PC-3 (cell line): ENCODE measurements around the gene METTL24. TPM values are rescaled to one million over a fixed set of nuclear protein-coding genes. Genes with fewer than 3 reads are reported as not detected.

Experiments used
- ATAC-seq: fragments of 200-7000 bp; cut with Tn5 transposase; 2 replicates; pipeline ENCODE4 v1.9.1; 2020; ENCODE audit warnings: mild to moderate bottlenecking, moderate library complexity
- BruUV-seq: library from RNA; stranded (reverse); fragments of 400-500 nt; replicated peaks from 2 replicates; lab custom pipeline; 2021; lab: Mats Ljungman, UMichigan
- CTCF ChIA-PET: fragments of 300-600 bp; sonication (Branson Sonifier 250); formaldehyde crosslinking; loops from one replicate; lab custom pipeline; 2022; ENCODE audit warnings: antibody characterized with exemption; lab: Charles Lee
- POLR2A ChIA-PET: fragments of 300-600 bp; sonication (Branson Sonifier 250); formaldehyde crosslinking; loops from one replicate; lab custom pipeline; 2022; ENCODE audit warnings: antibody characterized with exemption; ENCODE audit not compliant: unreplicated experiment; lab: Charles Lee
- DNase-seq: peaks from one replicate; pipeline ENCODE4 v3.0.0-alpha.2; 2015
- H2AFZ ChIP-seq: fragments of 300-600 bp; sonication (generic); 2 replicates; pipeline ENCODE4 v1.6.0; 2016; ENCODE audit warnings: antibody characterized with exemption, low read length
- H3F3A ChIP-seq: fragments of 300-600 bp; sonication (generic); one replicate; pipeline ENCODE4 v1.6.0; 2017; ENCODE audit warnings: antibody characterized with exemption, low read length, control low read depth, mild to moderate bottlenecking; ENCODE audit not compliant: unreplicated experiment
- H3K27ac ChIP-seq: fragments of 300-600 bp; sonication (generic); 2 replicates; pipeline ENCODE4 v1.5.1; 2016; ENCODE audit warnings: mild to moderate bottlenecking, low read length
- H3K27me3 ChIP-seq: fragments of 300-600 bp; sonication (generic); 2 replicates; pipeline ENCODE4 v1.6.1; 2016; ENCODE audit warnings: low read length, mixed read lengths
- H3K36me3 ChIP-seq: fragments of 300-600 bp; sonication (generic); 2 replicates; pipeline ENCODE4 v1.6.1; 2016; ENCODE audit warnings: low read depth, mixed run types, low read length, mixed read lengths
- H3K4me1 ChIP-seq: fragments of 300-600 bp; sonication (generic); 2 replicates; pipeline ENCODE4 v1.5.1; 2016; ENCODE audit warnings: low read length; ENCODE audit not compliant: insufficient read depth
- H3K4me2 ChIP-seq: fragments of 300-600 bp; sonication (generic); 2 replicates; pipeline ENCODE4 v1.6.0; 2016; ENCODE audit warnings: low read length
- H3K4me3 ChIP-seq: fragments of 300-600 bp; sonication (generic); 2 replicates; pipeline ENCODE4 v1.5.1; 2016; ENCODE audit warnings: mild to moderate bottlenecking, low read length, mixed read lengths
- H3K79me2 ChIP-seq: fragments of 300-600 bp; sonication (generic); 2 replicates; pipeline ENCODE4 v1.6.1; 2017; ENCODE audit warnings: low read length, mixed read lengths
- H3K9ac ChIP-seq: fragments of 300-600 bp; sonication (generic); 2 replicates; pipeline ENCODE4 v1.6.0; 2016; ENCODE audit warnings: mild to moderate bottlenecking, low read length
- H3K9me2 ChIP-seq: fragments of 300-600 bp; sonication (generic); replicated peaks from 2 replicates; pipeline ENCODE4 v1.6.1; 2016; ENCODE audit warnings: mixed run types, low read length, mixed read lengths
- H3K9me3 ChIP-seq: fragments of 300-600 bp; sonication (generic); 2 replicates; pipeline ENCODE4 v1.6.1; 2016; ENCODE audit warnings: low read length, mixed read lengths
- H4K20me1 ChIP-seq: fragments of 300-600 bp; sonication (generic); 2 replicates; pipeline ENCODE4 v1.6.1; 2016; ENCODE audit warnings: low read length, mixed read lengths
- CTCF ChIP-seq: fragments of 300-600 bp; sonication (generic); conservative IDR thresholded peaks from 2 replicates; pipeline ENCODE4 v1.5.1; 2017; ENCODE audit warnings: antibody characterized with exemption, low read depth, mild to moderate bottlenecking, low read length
- EZH2 ChIP-seq: fragments of 300-600 bp; sonication (generic); IDR thresholded peaks from one replicate; pipeline ENCODE4 v1.6.1; 2017; ENCODE audit warnings: antibody characterized with exemption, mild to moderate bottlenecking, low read length; ENCODE audit not compliant: unreplicated experiment
- EZH2phosphoT487 ChIP-seq: fragments of 300-600 bp; sonication (generic); IDR thresholded peaks from 2 replicates; pipeline ENCODE4 v1.6.1; 2018; ENCODE audit warnings: mild to moderate bottlenecking, antibody characterized with exemption, low read length, borderline replicate concordance
- intact Hi-C: fragments of 100-400 bp; cut with micrococcal nuclease; formaldehyde crosslinking; loops from 2 replicates; pipeline ENCODE4 v1.9.0; 2023
- total RNA-seq: library from RNA; depleted of rRNA; stranded (reverse); fragments of >200 nt; gene quantifications from 2 replicates; pipeline ENCODE4 v1.2.3, GENCODE V29; 2014

The METTL24 gene
- total RNA-seq, 1 experiment from 2014 or later = not detected

- Histone ChIP-seq H3K9me2 (no peaks in the 10 kb centered on the region), H3K27ac (no peak overlapping the region), H3K36me3 (no peaks in the 10 kb centered on the region), H3K79me2 (no peaks in the 10 kb centered on the region), H4K20me1 (no peaks in the 10 kb centered on the region), H3K4me3 (no peak overlapping the region), H2AFZ (no peak overlapping the region), H3F3A (no peaks in the 10 kb centered on the region), H3K9me3 (no peaks in the 10 kb centered on the region), H3K4me1 (no peaks in the 10 kb centered on the region), H3K9ac (no peak overlapping the region), H3K27me3 (peaks cover 85% of the 10 kb centered on the region), H3K4me2 (no peak overlapping the region)
- TF ChIP-seq EZH2phosphoT487 (no peak), CTCF (no peak), EZH2 (no peak)
- no TSS peak for BruUV-seq
- no peak for ATAC-seq
- CTCF ChIA-PET = no interaction called here
- POLR2A ChIA-PET = no interaction called here
- DNase-seq = no peak
- intact Hi-C loops = no loop called here
Measured at GRCh38 chr6:110367825-110368224, 9.7 kb upstream of the METTL24 start.

- no peaks in the 10 kb centered on the region for H3K9me2 ChIP-seq
- no peaks in the 10 kb centered on the region for H3K79me2 ChIP-seq
- no peak overlapping the region for H3K27ac ChIP-seq
- no peaks in the 10 kb centered on the region for H3K36me3 ChIP-seq
- ATAC-seq = no peak
- no peak overlapping the region for H3K4me3 ChIP-seq
- H4K20me1 ChIP-seq = no peaks in the 10 kb centered on the region
- no peaks in the 10 kb centered on the region for H3K9me3 ChIP-seq
- H3K4me2 ChIP-seq = no peak overlapping the region
- no peak overlapping the region for H2AFZ ChIP-seq
- intact Hi-C loops = no loop called here
- H3K27me3 ChIP-seq = peaks cover 89% of the 10 kb centered on the region
- CTCF ChIA-PET = no interaction called here
- H3F3A ChIP-seq = no peaks in the 10 kb centered on the region
- TF ChIP-seq CTCF (no peak), EZH2 (no peak), EZH2phosphoT487 (no peak)
- no peak for DNase-seq
- no peaks in the 10 kb centered on the region for H3K4me1 ChIP-seq
- POLR2A ChIA-PET = no interaction called here
- no peak overlapping the region for H3K9ac ChIP-seq
- no TSS peak for BruUV-seq
Measured at GRCh38 chr6:110366975-110367374, 8.8 kb upstream of the METTL24 start.

- H3K79me2 ChIP-seq = no peaks in the 10 kb centered on the region
- no peak overlapping the region for H2AFZ ChIP-seq
- H3K4me2 ChIP-seq = no peak overlapping the region
- no peak overlapping the region for H3K9ac ChIP-seq
- H3K4me3 ChIP-seq = no peak overlapping the region
- H4K20me1 ChIP-seq = no peaks in the 10 kb centered on the region
- no peak overlapping the region for H3K27ac ChIP-seq
- H3K9me3 ChIP-seq = no peaks in the 10 kb centered on the region
- no peaks in the 10 kb centered on the region for H3K4me1 ChIP-seq
- peaks cover 91% of the 10 kb centered on the region for H3K27me3 ChIP-seq
- H3K36me3 ChIP-seq = no peaks in the 10 kb centered on the region
- no TSS peak for BruUV-seq
- CTCF ChIA-PET = no interaction called here
- intact Hi-C loops = no loop called here
- DNase-seq = no peak
- POLR2A ChIA-PET = interaction anchor here (0.5 kb wide), 1 partner anchor 25 kb away, joined by 3 read pairs; no protein-coding TSS in a partner anchor
- H3K9me2 ChIP-seq = no peaks in the 10 kb centered on the region
- H3F3A ChIP-seq = no peaks in the 10 kb centered on the region
- no peak for ATAC-seq
- TF ChIP-seq EZH2phosphoT487 (no peak), CTCF (no peak), EZH2 (no peak)
Measured at GRCh38 chr6:110366256-110366655, 8.1 kb upstream of the METTL24 start.
